ENCODE data around the gene KRTAP9-6. TPM values are rescaled to one million over a fixed set of nuclear protein-coding genes. Genes with fewer than 3 reads are reported as not detected.
"Not testable (repeated sequence)": the region's sequence is repeated elsewhere in the genome, so short reads cannot be mapped to it uniquely, and the experiment has no call there.

Gene KRTAP9-6
- total and polyA plus RNA-seq, 2 donors: 0.02 TPM; not detected in 1

DNA sequence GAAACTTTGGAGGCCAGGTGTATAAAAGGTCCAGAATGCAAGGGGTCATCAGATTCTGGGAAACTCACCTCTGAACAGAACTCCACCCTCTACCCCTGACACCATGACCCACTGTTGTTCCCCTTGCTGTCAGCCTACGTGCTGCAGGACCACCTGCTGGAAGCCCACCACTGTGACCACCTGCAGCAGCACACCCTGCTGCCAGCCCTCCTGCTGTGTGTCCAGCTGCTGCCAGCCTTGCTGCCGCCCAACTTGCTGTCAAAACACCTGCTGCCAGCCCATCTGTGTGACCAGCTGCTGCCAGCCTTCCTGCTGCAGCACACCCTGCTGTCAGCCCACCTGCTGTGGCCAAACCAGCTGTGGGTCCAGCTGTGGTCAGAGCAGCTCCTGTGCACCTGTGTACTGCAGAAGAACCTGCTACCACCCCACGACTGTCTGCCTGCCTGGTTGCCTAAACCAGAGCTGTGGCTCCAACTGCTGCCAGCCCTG, 27.2 kb upstream of the KRTAP9-6 start, which contains the start of gene KRTAP9-8:
Gene KRTAP9-8 (plus strand): TSS at position 51 of the 489 bp plus-strand sequence. CDS start 53 bp downstream, at position 104.
- not testable (repeated sequence) for H3K27ac ChIP-seq (ENCODE audit: low read depth in 1 of 2, low read length in 1 of 2); H3K4me3 ChIP-seq (ENCODE audit: low read length in 2 of 2); DNase-seq (ENCODE audit: low read depth in 6 of 9, low spot score in 9 of 9); H3K4me1 ChIP-seq (ENCODE audit: control insufficient read depth in 2 of 2, insufficient read depth in 2 of 2, low read length in 2 of 2); H3K27me3 ChIP-seq (ENCODE audit: control insufficient read depth in 2 of 2, insufficient read depth in 1 of 2, low read length in 1 of 2); H3K36me3 ChIP-seq (ENCODE audit: control insufficient read depth in 2 of 2, insufficient read depth in 2 of 2, low read length in 1 of 2); H3K9me3 ChIP-seq (ENCODE audit: control insufficient read depth in 2 of 2, insufficient read depth in 1 of 2, low read length in 1 of 2)
- WGBS: 80% methylated on average over 3 of the region's 3 CpGs

DNA sequence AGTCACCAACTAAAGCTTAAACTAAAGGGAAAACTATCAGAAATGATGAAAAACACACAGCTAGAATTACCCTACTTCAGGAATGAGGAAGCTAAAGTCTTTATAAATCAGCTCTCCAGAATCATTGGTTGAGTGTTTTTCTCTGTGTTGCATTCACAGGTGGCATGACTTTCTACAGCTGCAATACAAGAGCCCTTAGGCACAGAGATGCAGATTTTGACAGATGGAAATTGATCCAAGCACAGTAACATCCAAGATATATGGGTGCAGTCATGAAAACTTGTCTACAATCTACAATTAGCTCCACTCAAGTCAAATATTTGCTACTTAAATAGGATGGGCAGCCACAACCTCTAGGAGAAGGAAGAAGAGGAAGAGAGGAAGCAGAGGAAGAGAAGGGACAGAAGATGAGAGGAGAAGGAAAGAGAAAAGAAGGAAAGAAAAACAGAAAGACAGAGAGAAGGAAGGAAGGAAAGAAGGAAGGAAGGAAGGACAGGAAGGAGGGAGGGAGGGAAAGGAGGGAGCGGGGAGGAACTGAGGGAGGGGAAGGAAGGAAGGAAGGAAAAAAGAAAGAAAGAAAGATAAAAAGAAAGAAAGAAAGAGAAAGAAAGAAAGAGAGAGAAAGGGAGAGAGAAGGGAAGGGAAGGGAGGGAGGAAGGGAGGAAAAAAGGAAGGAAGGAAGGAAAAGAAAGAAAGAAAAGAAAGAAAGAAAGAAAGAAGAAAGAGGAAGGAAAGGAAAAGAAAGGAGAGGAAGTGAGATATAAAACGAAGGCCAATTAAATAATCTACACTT, 18.0 kb upstream of the KRTAP9-6 start:
- not testable (repeated sequence) for DNase-seq (ENCODE audit: low read depth in 6 of 9, low spot score in 9 of 9); H3K9me3 ChIP-seq (ENCODE audit: control insufficient read depth in 2 of 2, insufficient read depth in 1 of 2, low read length in 1 of 2); H3K27ac ChIP-seq (ENCODE audit: low read depth in 1 of 2, low read length in 1 of 2); H3K36me3 ChIP-seq (ENCODE audit: control insufficient read depth in 2 of 2, insufficient read depth in 2 of 2, low read length in 1 of 2); H3K27me3 ChIP-seq (ENCODE audit: control insufficient read depth in 2 of 2, insufficient read depth in 1 of 2, low read length in 1 of 2); H3K4me3 ChIP-seq (ENCODE audit: low read length in 2 of 2); H3K4me1 ChIP-seq (ENCODE audit: control insufficient read depth in 2 of 2, insufficient read depth in 2 of 2, low read length in 2 of 2)
- WGBS: 63% methylated on average over 2 of the region's 2 CpGs

- 67% methylated on average over 2 of the region's 2 CpGs for WGBS
- H3K4me1 ChIP-seq (ENCODE audit: control insufficient read depth in 2 of 2, insufficient read depth in 2 of 2, low read length in 2 of 2): not testable (repeated sequence)
These were observed 15.4 kb upstream of the KRTAP9-6 start, which contains the start of gene KRTAP9-4 for GRCh38 chr17:41249637-41250240. Gene KRTAP9-4, plus strand, starts transcription at chr17:41249687. Its CDS starts 34 bp downstream, at chr17:41249721.

GRCh38 chr17:41251261-41251660, 13.9 kb upstream of the KRTAP9-6 start:
- no peak for DNase-seq (ENCODE audit: low read depth in 6 of 9, low spot score in 9 of 9)
- Histone ChIP-seq H3K4me3 (ENCODE audit: low read length in 2 of 2) (no peak overlapping the region), H3K27me3 (ENCODE audit: control insufficient read depth in 2 of 2, insufficient read depth in 1 of 2, low read length in 1 of 2) (no peaks in the 10 kb centered on the region), H3K27ac (ENCODE audit: low read depth in 1 of 2, low read length in 1 of 2) (no peak overlapping the region), H3K9me3 (ENCODE audit: control insufficient read depth in 2 of 2, insufficient read depth in 1 of 2, low read length in 1 of 2) (no peaks in the 10 kb centered on the region), H3K36me3 (ENCODE audit: control insufficient read depth in 2 of 2, insufficient read depth in 2 of 2, low read length in 1 of 2) (no peaks in the 10 kb centered on the region), H3K4me1 (ENCODE audit: control insufficient read depth in 2 of 2, insufficient read depth in 2 of 2, low read length in 2 of 2) (no peaks in the 10 kb centered on the region)
- WGBS: 96% methylated on average over 1 of the region's 1 CpG

More at GRCh38 chr17:41249637-41250240, 15.4 kb upstream of the KRTAP9-6 start, which contains the start of gene KRTAP9-4:
- H3K36me3 ChIP-seq (ENCODE audit: control insufficient read depth in 2 of 2, insufficient read depth in 2 of 2, low read length in 1 of 2); H3K4me3 ChIP-seq (ENCODE audit: low read length in 2 of 2); H3K27me3 ChIP-seq (ENCODE audit: control insufficient read depth in 2 of 2, insufficient read depth in 1 of 2, low read length in 1 of 2); H3K9me3 ChIP-seq (ENCODE audit: control insufficient read depth in 2 of 2, insufficient read depth in 1 of 2, low read length in 1 of 2); DNase-seq (ENCODE audit: low read depth in 6 of 9, low spot score in 9 of 9); H3K27ac ChIP-seq (ENCODE audit: low read depth in 1 of 2, low read length in 1 of 2): not testable (repeated sequence)

GRCh38 chr17:41254861-41255260, 10.3 kb upstream of the KRTAP9-6 start:
- Histone ChIP-seq H3K4me3 (ENCODE audit: low read length in 2 of 2) (no peak overlapping the region), H3K27me3 (ENCODE audit: control insufficient read depth in 2 of 2, insufficient read depth in 1 of 2, low read length in 1 of 2) (no peaks in the 10 kb centered on the region)
- 55% methylated on average over 1 of the region's 1 CpG for WGBS

DNA sequence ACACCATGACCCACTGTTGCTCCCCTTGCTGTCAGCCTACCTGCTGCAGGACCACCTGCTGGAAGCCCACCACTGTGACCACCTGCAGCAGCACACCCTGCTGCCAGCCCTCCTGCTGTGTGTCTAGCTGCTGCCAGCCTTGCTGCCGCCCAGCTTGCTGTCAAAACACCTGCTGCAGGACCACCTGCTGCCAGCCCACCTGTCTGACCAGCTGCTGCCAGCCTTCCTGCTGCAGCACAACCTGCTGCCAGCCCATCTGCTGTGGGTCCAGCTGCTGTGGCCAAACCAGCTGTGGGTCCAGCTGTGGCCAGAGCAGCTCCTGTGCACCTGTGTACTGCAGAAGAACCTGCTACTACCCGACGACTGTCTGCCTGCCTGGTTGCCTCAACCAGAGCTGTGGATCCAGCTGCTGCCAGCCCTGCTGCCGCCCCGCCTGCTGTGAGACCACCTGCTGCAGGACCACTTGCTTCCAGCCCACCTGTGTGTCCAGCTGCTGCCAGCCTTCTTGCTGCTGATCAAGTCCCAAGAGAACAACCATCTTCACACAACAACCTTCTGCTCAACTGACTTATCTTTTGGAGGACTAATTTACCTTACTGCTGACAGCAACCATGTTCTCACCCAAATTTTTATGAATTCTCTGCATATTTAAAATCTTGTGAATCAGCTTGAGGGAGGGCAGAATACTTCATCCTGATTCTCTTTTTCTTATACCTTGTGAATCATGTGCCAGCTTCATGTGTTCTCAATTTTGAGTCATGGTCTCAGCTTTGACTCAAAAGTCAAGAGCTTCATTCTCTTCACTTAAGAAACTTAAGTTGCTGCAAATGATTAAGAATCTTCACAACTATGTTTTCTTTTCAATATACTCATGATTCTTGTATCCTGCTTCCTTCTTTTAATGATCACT, 9.5 kb upstream of the KRTAP9-6 start, which contains the start of gene KRTAP9-9:
Gene KRTAP9-9 (plus strand): TSS at position 4 of the 910 bp plus-strand sequence.
- not testable (repeated sequence) for H3K36me3 ChIP-seq (ENCODE audit: control insufficient read depth in 2 of 2, insufficient read depth in 2 of 2, low read length in 1 of 2); H3K9me3 ChIP-seq (ENCODE audit: control insufficient read depth in 2 of 2, insufficient read depth in 1 of 2, low read length in 1 of 2); H3K4me1 ChIP-seq (ENCODE audit: control insufficient read depth in 2 of 2, insufficient read depth in 2 of 2, low read length in 2 of 2); DNase-seq (ENCODE audit: low read depth in 6 of 9, low spot score in 9 of 9); H3K27ac ChIP-seq (ENCODE audit: low read depth in 1 of 2, low read length in 1 of 2); H3K27me3 ChIP-seq (ENCODE audit: control insufficient read depth in 2 of 2, insufficient read depth in 1 of 2, low read length in 1 of 2); H3K4me3 ChIP-seq (ENCODE audit: low read length in 2 of 2)
- 92% methylated on average over 5 of the region's 5 CpGs for WGBS

More at GRCh38 chr17:41254861-41255260, 10.3 kb upstream of the KRTAP9-6 start:
- Histone ChIP-seq H3K9me3 (ENCODE audit: control insufficient read depth in 2 of 2, insufficient read depth in 1 of 2, low read length in 1 of 2) (no peaks in the 10 kb centered on the region), H3K4me1 (ENCODE audit: control insufficient read depth in 2 of 2, insufficient read depth in 2 of 2, low read length in 2 of 2) (no peaks in the 10 kb centered on the region), H3K36me3 (ENCODE audit: control insufficient read depth in 2 of 2, insufficient read depth in 2 of 2, low read length in 1 of 2) (no peaks in the 10 kb centered on the region), H3K27ac (ENCODE audit: low read depth in 1 of 2, low read length in 1 of 2) (no peak overlapping the region)
- no peak for DNase-seq (ENCODE audit: low read depth in 6 of 9, low spot score in 9 of 9)

DNA sequence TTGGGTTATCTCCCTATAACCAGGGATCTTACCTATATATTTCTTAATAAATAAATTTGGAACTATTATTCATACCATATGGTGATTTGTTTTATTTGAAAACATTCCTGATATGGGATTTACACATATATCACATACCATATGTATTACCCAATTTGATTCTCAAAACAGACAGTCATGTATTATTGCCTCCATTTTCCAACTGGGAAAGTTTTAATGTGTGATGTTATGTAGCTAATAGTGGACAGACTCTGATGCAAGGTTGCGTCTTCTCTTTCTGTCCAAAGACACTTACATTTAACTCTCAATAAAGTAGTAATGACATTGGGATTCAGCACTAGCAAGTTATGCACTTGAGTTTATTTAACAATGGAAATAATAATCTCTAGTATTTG, 8.9 kb upstream of the KRTAP9-6 start:
- H3K27ac ChIP-seq (ENCODE audit: low read depth in 1 of 2, low read length in 1 of 2): no peak overlapping the region
- DNase-seq (ENCODE audit: low read depth in 6 of 9, low spot score in 9 of 9): no peak
- H3K4me3 ChIP-seq (ENCODE audit: low read length in 2 of 2): no peak overlapping the region
- H3K36me3 ChIP-seq (ENCODE audit: control insufficient read depth in 2 of 2, insufficient read depth in 2 of 2, low read length in 1 of 2): no peaks in the 10 kb centered on the region
- H3K27me3 ChIP-seq (ENCODE audit: control insufficient read depth in 2 of 2, insufficient read depth in 1 of 2, low read length in 1 of 2): no peaks in the 10 kb centered on the region
- H3K9me3 ChIP-seq (ENCODE audit: control insufficient read depth in 2 of 2, insufficient read depth in 1 of 2, low read length in 1 of 2): no peaks in the 10 kb centered on the region
- WGBS: 98% methylated on average over 1 of the region's 1 CpG
- no peaks in the 10 kb centered on the region for H3K4me1 ChIP-seq (ENCODE audit: control insufficient read depth in 2 of 2, insufficient read depth in 2 of 2, low read length in 2 of 2)

DNA sequence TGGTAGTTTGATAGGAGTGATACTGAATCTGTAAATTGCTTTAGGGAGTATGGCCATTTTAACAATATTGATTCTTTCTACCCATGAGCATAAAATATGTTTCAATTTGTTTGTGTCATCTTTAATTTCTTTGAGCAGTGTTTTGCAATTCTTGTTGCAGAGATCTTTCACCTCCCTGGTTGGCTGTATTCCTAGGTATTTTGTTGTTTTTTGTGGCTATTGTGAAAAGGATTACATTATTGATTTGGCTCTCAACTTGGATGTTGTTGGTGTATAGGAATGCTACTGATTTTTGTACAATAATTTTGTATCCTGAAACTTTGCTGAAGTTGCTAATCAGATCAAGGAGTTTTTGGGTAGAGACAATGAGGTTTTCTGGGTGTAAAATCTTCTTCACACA, 6.8 kb upstream of the KRTAP9-6 start:
- H3K27me3 ChIP-seq (ENCODE audit: control insufficient read depth in 2 of 2, insufficient read depth in 1 of 2, low read length in 1 of 2): no peaks in the 10 kb centered on the region
- DNase-seq (ENCODE audit: low read depth in 6 of 9, low spot score in 9 of 9): no peak
- no peaks in the 10 kb centered on the region for H3K36me3 ChIP-seq (ENCODE audit: control insufficient read depth in 2 of 2, insufficient read depth in 2 of 2, low read length in 1 of 2)
- H3K9me3 ChIP-seq (ENCODE audit: control insufficient read depth in 2 of 2, insufficient read depth in 1 of 2, low read length in 1 of 2): no peaks in the 10 kb centered on the region
- H3K4me1 ChIP-seq (ENCODE audit: control insufficient read depth in 2 of 2, insufficient read depth in 2 of 2, low read length in 2 of 2): no peaks in the 10 kb centered on the region
- no peak overlapping the region for H3K4me3 ChIP-seq (ENCODE audit: low read length in 2 of 2)
- H3K27ac ChIP-seq (ENCODE audit: low read depth in 1 of 2, low read length in 1 of 2): no peak overlapping the region

All from thymus (tissue), 11 donors.